GM12874 (cell line): ENCODE measurements around the gene GARIN5A.

Source experiments
- TF ChIP-seq, protein P1 (sequence below): IDR thresholded peaks from 2 replicates; pipeline ENCODE4 v1.5.1; 2011; ENCODE audit warnings: low read depth, mild to moderate bottlenecking, control low read depth, low read length, moderate library complexity; ENCODE audit not compliant: insufficient read depth

GARIN5A gene

GRCh38 chr19:50485284-50485955 is 8.8 kb upstream of the GARIN5A start:
- TF ChIP-seq, protein P1, sequence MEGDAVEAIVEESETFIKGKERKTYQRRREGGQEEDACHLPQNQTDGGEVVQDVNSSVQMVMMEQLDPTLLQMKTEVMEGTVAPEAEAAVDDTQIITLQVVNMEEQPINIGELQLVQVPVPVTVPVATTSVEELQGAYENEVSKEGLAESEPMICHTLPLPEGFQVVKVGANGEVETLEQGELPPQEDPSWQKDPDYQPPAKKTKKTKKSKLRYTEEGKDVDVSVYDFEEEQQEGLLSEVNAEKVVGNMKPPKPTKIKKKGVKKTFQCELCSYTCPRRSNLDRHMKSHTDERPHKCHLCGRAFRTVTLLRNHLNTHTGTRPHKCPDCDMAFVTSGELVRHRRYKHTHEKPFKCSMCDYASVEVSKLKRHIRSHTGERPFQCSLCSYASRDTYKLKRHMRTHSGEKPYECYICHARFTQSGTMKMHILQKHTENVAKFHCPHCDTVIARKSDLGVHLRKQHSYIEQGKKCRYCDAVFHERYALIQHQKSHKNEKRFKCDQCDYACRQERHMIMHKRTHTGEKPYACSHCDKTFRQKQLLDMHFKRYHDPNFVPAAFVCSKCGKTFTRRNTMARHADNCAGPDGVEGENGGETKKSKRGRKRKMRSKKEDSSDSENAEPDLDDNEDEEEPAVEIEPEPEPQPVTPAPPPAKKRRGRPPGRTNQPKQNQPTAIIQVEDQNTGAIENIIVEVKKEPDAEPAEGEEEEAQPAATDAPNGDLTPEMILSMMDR: no peak

DNA sequence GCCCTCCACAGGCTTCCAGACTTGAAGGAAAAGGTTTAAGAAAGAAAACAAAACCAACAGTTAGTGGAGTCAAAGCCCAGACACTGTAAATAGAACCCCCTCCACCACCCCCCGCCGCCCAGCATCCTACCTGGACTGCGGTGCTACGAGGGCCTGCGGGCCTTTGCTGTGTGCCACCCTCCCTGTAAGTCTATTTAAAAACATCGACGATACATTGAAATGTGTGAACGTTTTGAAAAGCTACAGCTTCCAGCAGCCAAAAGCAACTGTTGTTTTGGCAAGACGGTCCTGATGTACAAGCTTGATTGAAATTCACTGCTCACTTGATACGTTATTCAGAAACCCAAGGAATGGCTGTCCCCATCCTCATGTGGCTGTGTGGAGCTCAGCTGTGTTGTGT is 6.3 kb upstream of the GARIN5A start:
- TF ChIP-seq, protein P1: no peak

- TF ChIP-seq, protein P1: no peak
Measured at GRCh38 chr19:50482271-50482855, 5.7 kb upstream of the GARIN5A start.

- TF ChIP-seq, protein P1: no peak
Measured at GRCh38 chr19:50481351-50482149, 4.9 kb upstream of the GARIN5A start.

- TF ChIP-seq, protein P1: no peak
Measured at GRCh38 chr19:50480281-50481111, 3.8 kb upstream of the GARIN5A start.

- TF ChIP-seq, protein P1: no peak
Measured at GRCh38 chr19:50479761-50480251, 3.2 kb upstream of the GARIN5A start.
